ENCODE measurements around the gene KIF9.
"Not testable (repeated sequence)": the region's sequence is repeated elsewhere in the genome, so short reads cannot be mapped to it uniquely, and the experiment has no call there.

KIF9 gene

DNA sequence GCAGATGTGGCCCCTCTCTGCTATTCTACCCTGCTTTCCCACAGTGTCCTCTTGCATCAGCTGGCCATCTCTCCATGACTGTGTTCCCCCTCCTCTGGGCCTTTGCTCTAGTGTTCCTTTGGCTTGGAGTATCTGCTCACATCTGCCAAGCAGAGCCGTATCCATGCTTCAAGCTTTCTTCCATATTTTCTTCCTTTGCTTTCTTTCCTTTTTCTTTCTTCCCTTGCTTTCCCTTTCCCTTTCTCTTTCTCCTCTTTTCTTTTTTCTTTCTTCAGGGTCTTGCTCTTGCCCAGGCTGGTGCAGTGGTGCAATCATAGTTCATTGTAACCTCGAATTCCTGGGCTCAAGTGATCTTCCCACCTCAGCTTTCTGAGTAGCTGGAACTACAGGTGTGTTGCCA is 12.7 kb upstream of the KIF9 start:
- peaks cover 4% of the 10 kb centered on the region for H3K36me3 ChIP-seq (ENCODE audit: insufficient read depth, low read length)
- H3K9ac ChIP-seq (ENCODE audit: low read depth, low read length) = no peak overlapping the region
- TF ChIP-seq, protein P1, sequence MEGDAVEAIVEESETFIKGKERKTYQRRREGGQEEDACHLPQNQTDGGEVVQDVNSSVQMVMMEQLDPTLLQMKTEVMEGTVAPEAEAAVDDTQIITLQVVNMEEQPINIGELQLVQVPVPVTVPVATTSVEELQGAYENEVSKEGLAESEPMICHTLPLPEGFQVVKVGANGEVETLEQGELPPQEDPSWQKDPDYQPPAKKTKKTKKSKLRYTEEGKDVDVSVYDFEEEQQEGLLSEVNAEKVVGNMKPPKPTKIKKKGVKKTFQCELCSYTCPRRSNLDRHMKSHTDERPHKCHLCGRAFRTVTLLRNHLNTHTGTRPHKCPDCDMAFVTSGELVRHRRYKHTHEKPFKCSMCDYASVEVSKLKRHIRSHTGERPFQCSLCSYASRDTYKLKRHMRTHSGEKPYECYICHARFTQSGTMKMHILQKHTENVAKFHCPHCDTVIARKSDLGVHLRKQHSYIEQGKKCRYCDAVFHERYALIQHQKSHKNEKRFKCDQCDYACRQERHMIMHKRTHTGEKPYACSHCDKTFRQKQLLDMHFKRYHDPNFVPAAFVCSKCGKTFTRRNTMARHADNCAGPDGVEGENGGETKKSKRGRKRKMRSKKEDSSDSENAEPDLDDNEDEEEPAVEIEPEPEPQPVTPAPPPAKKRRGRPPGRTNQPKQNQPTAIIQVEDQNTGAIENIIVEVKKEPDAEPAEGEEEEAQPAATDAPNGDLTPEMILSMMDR (IDR thresholded peaks at IDR 0.05; ENCODE audit: borderline replicate concordance, extremely low read depth, low read length, poor library complexity, severe bottlenecking) = no peak
- no peak for TF ChIP-seq EZH2 (IDR thresholded peaks at IDR 0.05; ENCODE audit: borderline replicate concordance, low read depth, low read length, severe bottlenecking)
- ATAC-seq (ENCODE audit: insufficient read depth, low read depth) = no peak
- no peak for DNase-seq
- peaks cover 60% of the 10 kb centered on the region for H3K79me2 ChIP-seq (ENCODE audit: insufficient read depth, low read length)
- H2AFZ ChIP-seq (ENCODE audit: low read depth, low read length) = no peak overlapping the region
- H3K4me1 ChIP-seq (ENCODE audit: insufficient read depth, low read length) = no peaks in the 10 kb centered on the region
- H3K27ac ChIP-seq (ENCODE audit: low read length) = no peak overlapping the region
- H3K4me2 ChIP-seq (ENCODE audit: insufficient read depth, low read length) = no peak overlapping the region
- no peaks in the 10 kb centered on the region for H3K27me3 ChIP-seq (ENCODE audit: insufficient read depth, low read length, poor library complexity)
- H4K20me1 ChIP-seq (ENCODE audit: insufficient read depth, low read length) = peaks cover 16% of the 10 kb centered on the region; the same call in 1 of the 2 replicates
- no peak overlapping the region for H3K4me3 ChIP-seq (ENCODE audit: low read depth in 1 of 2, low read length in 2 of 2)
- H3K9me3 ChIP-seq (ENCODE audit: insufficient read depth, low read length, severe bottlenecking) = no peaks in the 10 kb centered on the region

DNA sequence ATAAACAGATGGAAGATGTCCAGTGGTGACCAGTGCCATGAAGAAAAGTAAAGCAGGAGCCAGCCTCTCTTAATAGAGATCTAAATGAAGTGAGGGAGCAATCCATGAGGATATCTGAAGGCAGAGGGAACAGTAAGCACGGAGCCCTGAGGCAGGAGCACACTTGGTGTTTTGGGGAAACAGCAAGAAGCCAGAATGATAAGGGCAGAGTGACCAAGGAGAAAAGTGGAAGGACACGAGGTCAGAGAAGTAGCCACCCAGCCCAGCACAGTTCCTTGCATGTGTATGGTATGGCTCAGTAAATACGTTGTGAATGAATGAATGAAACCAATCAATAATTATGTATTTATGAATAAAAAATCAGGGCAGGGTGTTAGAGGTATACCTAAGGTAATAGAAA is 11.8 kb upstream of the KIF9 start:
- no peak overlapping the region for H2AFZ ChIP-seq (ENCODE audit: low read depth, low read length)
- H3K4me3 ChIP-seq (ENCODE audit: low read depth in 1 of 2, low read length in 2 of 2) = no peak overlapping the region
- DNase-seq = no peak
- H3K27me3 ChIP-seq (ENCODE audit: insufficient read depth, low read length, poor library complexity) = no peaks in the 10 kb centered on the region
- H3K27ac ChIP-seq (ENCODE audit: low read length) = no peak overlapping the region
- peaks cover 16% of the 10 kb centered on the region; the same call in 1 of the 2 replicates for H4K20me1 ChIP-seq (ENCODE audit: insufficient read depth, low read length)
- H3K36me3 ChIP-seq (ENCODE audit: insufficient read depth, low read length) = peaks cover 7% of the 10 kb centered on the region
- TF ChIP-seq, protein P1 (IDR thresholded peaks at IDR 0.05; ENCODE audit: borderline replicate concordance, extremely low read depth, low read length, poor library complexity, severe bottlenecking) = no peak
- TF ChIP-seq EZH2 (IDR thresholded peaks at IDR 0.05; ENCODE audit: borderline replicate concordance, low read depth, low read length, severe bottlenecking) = no peak
- no peaks in the 10 kb centered on the region for H3K9me3 ChIP-seq (ENCODE audit: insufficient read depth, low read length, severe bottlenecking)
- no peaks in the 10 kb centered on the region for H3K4me1 ChIP-seq (ENCODE audit: insufficient read depth, low read length)
- H3K79me2 ChIP-seq (ENCODE audit: insufficient read depth, low read length) = peaks cover 61% of the 10 kb centered on the region
- no peak overlapping the region for H3K4me2 ChIP-seq (ENCODE audit: insufficient read depth, low read length)
- no peak overlapping the region for H3K9ac ChIP-seq (ENCODE audit: low read depth, low read length)
- ATAC-seq (ENCODE audit: insufficient read depth, low read depth) = no peak

DNA sequence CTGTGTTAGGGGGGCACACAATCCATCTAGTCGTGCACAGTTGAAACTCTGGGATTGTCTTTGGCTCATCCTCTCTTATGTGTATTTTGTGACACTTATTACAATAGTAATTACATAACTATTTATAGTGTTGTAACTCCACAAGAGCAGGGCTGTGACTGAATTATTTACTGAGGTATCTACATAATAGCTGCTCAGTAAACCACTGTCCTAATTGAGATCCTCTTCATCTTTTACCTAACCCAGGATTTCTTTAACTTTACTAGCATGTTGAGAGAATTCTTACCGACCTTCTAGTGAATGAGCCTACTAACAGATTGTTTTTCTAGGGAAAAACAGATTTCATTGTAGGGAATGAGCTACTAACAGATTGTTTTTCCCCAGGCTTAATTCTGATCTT is 11.2 kb upstream of the KIF9 start:
- no peak overlapping the region for H3K4me3 ChIP-seq (ENCODE audit: low read depth in 1 of 2, low read length in 2 of 2)
- DNase-seq = no peak
- no peak overlapping the region for H2AFZ ChIP-seq (ENCODE audit: low read depth, low read length)
- H3K4me1 ChIP-seq (ENCODE audit: insufficient read depth, low read length) = no peaks in the 10 kb centered on the region
- H3K9ac ChIP-seq (ENCODE audit: low read depth, low read length) = no peak overlapping the region
- H3K27me3 ChIP-seq (ENCODE audit: insufficient read depth, low read length, poor library complexity) = no peaks in the 10 kb centered on the region
- no peak for ATAC-seq (ENCODE audit: insufficient read depth, low read depth)
- H3K9me3 ChIP-seq (ENCODE audit: insufficient read depth, low read length, severe bottlenecking) = no peaks in the 10 kb centered on the region
- peaks cover 66% of the 10 kb centered on the region for H3K79me2 ChIP-seq (ENCODE audit: insufficient read depth, low read length)
- no peak overlapping the region for H3K27ac ChIP-seq (ENCODE audit: low read length)
- peaks cover 16% of the 10 kb centered on the region; the same call in 1 of the 2 replicates for H4K20me1 ChIP-seq (ENCODE audit: insufficient read depth, low read length)
- no peak overlapping the region for H3K4me2 ChIP-seq (ENCODE audit: insufficient read depth, low read length)
- no peak for TF ChIP-seq EZH2 (IDR thresholded peaks at IDR 0.05; ENCODE audit: borderline replicate concordance, low read depth, low read length, severe bottlenecking)
- TF ChIP-seq, protein P1 (IDR thresholded peaks at IDR 0.05; ENCODE audit: borderline replicate concordance, extremely low read depth, low read length, poor library complexity, severe bottlenecking) = no peak
- H3K36me3 ChIP-seq (ENCODE audit: insufficient read depth, low read length) = peaks cover 11% of the 10 kb centered on the region

DNA sequence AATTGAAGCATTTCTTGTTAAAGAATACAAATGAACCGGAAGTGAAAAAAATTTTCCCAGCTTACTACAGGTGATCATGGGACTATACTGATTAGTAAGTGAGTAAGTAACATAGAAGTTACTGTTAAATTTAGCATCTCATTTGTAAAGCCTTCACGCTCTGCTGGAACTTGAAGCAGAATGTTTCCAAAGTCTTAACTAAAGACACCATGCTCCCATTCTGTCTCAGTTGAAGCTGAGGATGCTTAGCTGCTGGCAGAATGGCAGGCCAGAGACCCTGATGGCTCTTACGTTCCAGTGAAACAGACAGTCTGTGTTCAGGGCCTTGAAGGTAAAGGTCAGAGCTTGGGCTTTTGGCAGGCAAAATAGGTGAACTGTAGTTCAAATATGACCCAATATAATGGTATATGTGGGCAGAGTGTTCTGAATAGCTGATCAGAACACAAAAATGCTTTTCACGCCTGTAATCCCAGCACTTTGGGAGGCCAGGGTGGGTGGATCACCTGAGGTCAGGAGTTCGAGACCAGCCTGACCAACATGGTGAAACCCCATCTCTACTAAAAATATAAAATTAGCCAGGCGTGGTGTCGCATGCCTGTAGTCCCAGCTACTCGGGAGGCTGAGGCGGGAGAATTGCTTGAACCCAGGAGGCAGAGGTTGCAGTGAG is 9.3 kb upstream of the KIF9 start:
- H3K4me2 ChIP-seq (ENCODE audit: insufficient read depth, low read length); H3K9me3 ChIP-seq (ENCODE audit: insufficient read depth, low read length, severe bottlenecking); H2AFZ ChIP-seq (ENCODE audit: low read depth, low read length); H3K27ac ChIP-seq (ENCODE audit: low read length); ATAC-seq (ENCODE audit: insufficient read depth, low read depth); H3K4me3 ChIP-seq (ENCODE audit: low read depth in 1 of 2, low read length in 2 of 2); DNase-seq; H3K27me3 ChIP-seq (ENCODE audit: insufficient read depth, low read length, poor library complexity); H3K9ac ChIP-seq (ENCODE audit: low read depth, low read length); H3K4me1 ChIP-seq (ENCODE audit: insufficient read depth, low read length): not testable (repeated sequence)
- peaks cover 16% of the 10 kb centered on the region; the same call in 1 of the 2 replicates for H4K20me1 ChIP-seq (ENCODE audit: insufficient read depth, low read length)
- H3K79me2 ChIP-seq (ENCODE audit: insufficient read depth, low read length) = peaks cover 74% of the 10 kb centered on the region
- peaks cover 22% of the 10 kb centered on the region for H3K36me3 ChIP-seq (ENCODE audit: insufficient read depth, low read length)

Data from DND-41 (cell line).